ENCODE data around the gene ACCS. TPM values are rescaled to one million over a fixed set of nuclear protein-coding genes. Genes with fewer than 3 reads are reported as not detected.

Gene ACCS, protein sequence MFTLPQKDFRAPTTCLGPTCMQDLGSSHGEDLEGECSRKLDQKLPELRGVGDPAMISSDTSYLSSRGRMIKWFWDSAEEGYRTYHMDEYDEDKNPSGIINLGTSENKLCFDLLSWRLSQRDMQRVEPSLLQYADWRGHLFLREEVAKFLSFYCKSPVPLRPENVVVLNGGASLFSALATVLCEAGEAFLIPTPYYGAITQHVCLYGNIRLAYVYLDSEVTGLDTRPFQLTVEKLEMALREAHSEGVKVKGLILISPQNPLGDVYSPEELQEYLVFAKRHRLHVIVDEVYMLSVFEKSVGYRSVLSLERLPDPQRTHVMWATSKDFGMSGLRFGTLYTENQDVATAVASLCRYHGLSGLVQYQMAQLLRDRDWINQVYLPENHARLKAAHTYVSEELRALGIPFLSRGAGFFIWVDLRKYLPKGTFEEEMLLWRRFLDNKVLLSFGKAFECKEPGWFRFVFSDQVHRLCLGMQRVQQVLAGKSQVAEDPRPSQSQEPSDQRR
- 7.6 TPM for total RNA-seq

DNA sequence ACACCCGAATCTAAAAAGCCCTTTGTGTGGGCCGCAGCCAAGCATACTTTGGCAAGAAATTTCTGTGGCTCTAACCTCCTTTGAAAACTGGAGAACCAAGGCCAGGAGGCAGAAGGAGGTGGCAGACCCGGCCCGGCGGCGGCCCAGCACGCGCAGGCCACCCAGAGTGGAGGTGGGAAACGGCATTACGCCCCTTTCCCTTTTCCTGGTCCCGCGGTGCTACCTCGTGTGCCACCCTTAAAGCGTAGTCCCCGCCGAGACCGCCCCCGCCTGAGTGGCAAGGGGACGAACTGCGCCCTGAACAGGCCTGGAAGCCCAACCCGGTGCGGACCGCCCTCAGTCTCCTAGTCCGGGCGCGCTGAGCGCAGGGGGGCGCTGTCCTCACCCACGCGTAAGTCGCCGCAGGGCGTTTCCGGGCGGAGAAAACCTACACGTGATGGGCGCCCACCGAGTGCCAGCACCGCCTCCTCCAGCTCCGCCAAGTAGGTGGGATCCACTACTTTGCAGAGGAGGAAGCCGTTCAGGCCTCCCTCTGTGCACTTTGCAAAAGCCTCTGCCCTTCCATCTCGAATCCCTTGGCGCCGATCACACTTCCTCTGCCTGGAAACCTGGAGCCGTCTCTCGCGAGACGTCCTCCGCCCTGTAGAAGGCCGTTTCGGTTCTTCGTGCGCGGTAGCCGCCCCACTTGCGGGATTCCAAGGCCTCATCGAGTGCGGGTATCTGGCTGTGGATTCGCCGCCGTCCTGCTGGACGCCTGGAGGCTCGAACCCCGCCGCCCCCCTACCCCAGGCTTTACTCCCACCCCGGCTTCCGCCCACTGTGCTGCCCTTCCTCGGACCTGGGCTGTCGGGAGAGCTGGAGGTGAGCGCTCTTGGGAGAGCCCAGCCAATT lies at the start of gene ACCS:
Gene ACCS (plus strand): TSS at position 430 of the 891 bp plus-strand sequence. CDS start 1,358 bp downstream, outside the sequence.
- DNase-seq = peak; percentile 85

GRCh38 chr11:44016546-44017442 lies 49.3 kb upstream of the ACCS start:
- no peak for DNase-seq

- no peak for DNase-seq
These were observed 48.5 kb upstream of the ACCS start for GRCh38 chr11:44017443-44018126.

DNA sequence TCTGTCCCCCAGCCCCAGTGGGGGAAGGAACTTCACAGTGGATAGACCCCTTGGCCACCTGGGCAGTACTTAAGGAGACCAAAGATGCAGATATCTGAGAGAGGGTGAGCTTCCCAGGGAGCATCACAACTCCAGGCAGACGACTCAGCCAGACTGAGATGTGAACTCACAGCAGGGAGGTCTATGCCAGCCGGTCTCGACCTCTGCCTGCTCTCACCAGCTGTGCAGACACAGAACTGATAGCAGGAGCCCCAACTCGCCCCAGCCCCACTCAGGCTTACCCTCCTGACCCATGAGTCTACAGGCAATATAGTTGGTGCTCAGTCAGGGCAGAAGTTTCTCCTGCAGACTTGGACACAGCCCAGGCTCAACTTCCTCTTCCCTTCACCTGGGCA lies 47.9 kb upstream of the ACCS start:
- DNase-seq = no peak

DNA sequence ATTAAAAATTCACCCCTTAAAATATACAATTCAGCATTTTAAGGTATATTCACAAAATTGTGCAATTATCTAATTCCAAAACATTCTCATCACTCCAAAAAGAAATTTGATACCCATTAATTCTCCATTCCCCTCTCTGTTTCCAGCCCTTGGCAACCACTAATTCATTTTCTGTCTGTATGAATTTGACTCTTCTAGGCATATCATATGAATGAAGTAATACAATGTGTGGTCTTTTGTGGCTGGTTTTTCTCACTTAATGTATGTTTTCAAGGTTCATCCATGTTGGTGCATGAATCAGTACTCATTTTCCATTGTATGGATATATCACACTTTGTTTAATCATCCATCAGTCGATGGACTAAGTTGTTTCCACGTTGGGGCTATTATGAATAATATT lies 47.2 kb upstream of the ACCS start:
- DNase-seq = no peak

- DNase-seq = no peak
These were observed 41.1 kb upstream of the ACCS start for GRCh38 chr11:44024977-44025376.

GRCh38 chr11:44025727-44026126 lies 40.3 kb upstream of the ACCS start:
- no peak for DNase-seq

- DNase-seq = no peak
These were observed 37.7 kb upstream of the ACCS start for GRCh38 chr11:44028401-44028800.

DNA sequence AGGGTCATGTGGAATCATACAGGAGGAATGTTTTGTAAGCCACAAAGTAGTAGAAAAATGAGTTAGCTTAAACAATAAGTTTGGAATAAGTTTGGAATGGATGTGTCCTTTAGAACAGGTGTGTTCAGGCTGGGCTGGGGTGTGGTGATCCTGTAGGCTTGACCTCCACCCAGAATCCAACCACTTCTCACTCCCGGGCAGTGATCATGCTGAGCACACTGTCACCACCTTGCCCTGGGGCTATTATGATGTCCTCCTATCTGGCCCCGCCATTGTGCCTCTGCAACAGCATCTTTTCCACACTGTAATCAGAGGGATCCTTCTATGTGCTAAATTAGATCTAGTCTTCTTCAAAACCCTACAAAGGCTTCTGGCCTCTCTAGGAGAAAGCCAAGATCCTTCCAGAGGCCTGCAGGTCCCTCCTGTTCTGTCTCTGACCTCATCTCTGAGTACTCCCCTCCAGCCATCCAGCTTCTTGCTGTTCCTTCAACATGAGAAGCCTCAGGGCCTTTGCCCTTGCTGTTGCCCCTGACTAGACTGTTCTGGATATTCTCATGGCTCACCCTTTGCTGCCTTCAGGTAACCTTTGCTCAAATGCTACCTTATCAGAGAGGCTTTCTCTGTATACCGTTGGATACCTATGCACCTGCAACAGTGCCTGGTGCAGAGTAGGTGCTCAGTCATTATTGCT lies 37.1 kb upstream of the ACCS start:
- DNase-seq = no peak

GRCh38 chr11:44029507-44029845 lies 36.6 kb upstream of the ACCS start:
- DNase-seq = no peak

DNA sequence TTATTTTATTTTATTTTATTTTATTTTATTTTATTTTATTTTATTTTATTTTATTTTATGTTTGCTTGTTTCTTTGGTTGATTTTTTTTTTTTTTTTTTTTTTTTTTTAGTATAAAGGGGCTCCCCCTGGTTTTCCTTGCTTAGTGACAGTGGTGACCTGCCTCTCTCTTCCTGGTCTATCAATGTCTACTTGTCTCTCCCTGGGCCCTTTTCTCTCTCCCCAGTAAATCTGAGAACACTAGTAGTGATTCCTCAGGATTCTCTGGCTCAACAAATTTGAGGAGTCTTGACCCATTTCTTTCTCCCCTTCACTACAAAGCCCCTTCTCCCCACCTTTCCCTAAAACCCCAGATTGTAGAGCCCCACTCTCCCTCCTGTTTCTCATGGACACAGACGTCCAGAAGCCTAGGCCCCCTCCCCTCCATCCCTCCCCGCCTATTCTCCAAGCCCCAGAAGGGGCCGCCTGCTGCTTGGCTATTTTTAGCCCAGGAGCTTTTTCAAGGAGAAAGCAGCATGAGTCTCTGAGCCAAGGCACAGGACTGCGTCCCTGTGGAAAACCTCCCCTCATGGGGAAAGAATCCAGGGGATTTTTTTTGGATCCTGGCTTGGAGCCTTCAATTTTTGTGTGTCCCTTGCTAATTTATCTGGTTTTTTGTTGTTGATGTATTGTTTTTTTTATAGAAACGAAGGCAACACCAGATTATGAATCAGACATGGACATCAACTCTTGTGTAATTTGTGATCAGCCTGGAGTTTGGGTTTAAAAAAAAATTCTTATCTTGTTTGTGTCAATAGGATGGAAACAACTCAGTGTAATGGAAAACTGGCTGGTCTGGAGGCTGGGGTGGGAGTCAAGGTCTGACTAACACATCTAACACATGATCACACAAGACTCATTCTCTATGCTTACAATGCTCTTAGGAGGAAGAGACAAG lies 35.8 kb upstream of the ACCS start:
- DNase-seq = no peak

DNA sequence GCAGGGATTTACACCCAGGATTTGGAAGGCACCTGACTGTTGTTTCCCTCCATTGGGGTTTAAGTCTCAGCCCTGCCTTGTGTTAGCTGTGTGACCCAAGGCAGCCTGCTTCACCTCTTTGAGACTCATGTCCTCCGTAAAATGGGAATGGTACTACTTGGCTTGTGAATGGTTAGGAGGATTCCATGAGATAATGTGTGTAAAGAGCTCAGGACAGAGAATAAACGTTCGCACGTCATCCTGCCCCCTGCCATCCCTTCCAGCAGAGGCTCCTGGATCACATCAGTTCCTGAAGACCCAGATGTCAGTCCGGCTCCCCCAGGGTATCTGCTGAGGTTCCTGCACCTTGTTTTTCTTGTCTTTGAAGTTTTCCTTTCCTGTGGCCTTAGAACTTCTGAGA lies 35.1 kb upstream of the ACCS start:
- DNase-seq = no peak

DNA sequence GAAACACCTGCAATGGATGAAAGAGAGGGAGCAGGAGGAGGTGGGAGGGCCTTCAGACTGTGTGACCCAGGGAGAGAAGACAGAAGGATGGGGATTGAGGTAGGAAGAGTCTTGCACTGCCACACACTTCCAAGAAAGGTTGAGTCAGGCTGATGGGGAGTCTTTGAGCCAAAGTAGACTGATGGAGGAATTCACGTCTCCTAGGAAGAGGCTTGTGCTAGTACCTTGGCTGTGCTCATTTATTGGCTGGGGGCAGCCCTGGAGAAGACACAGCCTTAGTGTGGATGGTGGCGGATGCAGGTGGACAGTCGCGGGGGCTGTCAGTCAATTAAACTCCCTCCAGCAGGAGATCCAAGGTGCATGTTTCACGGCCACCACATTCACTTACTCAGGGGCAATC lies 34.5 kb upstream of the ACCS start:
- no peak for DNase-seq

DNA sequence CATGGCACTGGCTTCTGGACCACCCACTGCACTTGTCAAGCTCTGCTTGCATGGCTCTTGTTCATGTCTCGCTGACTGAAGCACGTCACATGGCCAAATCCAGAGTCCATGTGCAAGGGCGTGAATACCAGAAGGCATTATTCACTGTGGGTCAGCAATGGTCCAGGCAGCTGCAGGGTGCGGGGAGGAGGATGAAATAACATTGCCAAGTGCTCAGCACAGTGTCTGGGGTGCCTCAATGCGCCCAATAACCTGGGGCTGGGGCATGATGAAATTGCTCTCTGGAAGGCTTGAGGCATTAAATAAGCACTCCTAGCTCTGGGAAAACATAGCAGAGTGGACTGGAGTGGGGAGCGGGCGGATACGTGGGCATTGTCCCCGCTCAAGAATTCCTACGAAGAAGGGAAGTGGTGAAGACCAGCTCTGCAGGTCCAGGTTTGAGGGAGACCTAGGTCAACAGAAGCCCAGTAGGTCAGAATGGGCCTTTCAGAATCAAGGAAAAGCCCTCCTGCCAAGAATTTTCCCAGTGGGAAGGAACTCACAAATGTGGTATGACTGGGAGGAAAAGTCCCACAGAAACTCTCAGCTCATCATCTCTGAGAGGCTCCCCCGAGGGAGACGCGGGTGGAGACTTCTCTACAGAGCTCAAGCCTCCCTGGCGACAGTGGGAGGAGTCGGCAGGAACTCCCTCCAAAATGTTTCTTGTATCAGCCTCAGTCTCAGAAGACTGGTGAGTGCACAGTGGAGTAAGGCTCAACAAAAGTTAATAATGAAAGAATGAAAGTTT lies 33.6 kb upstream of the ACCS start:
- DNase-seq = no peak

DNA sequence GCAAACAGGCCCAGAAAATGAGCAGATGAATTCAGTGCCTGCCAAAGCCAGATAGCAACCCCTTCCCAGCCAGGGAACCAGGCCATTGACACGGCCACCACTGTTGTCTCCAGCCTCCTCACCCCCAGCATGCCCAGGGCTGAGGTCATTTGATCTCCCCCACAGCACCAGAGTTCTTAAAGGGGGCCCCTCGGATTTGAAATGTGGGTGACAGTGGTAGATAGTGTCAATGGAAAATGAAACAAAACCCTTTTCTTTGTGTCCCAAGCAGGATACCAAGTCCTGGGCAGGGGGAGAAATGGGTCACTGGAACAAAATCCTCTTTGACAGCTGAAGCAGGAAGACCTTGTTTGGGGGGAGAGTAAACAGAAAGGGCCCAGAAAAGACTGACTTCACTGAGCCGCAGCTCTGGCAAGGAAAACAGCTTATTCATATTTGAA lies 32.6 kb upstream of the ACCS start:
- peak; percentile 57 for DNase-seq

DNA sequence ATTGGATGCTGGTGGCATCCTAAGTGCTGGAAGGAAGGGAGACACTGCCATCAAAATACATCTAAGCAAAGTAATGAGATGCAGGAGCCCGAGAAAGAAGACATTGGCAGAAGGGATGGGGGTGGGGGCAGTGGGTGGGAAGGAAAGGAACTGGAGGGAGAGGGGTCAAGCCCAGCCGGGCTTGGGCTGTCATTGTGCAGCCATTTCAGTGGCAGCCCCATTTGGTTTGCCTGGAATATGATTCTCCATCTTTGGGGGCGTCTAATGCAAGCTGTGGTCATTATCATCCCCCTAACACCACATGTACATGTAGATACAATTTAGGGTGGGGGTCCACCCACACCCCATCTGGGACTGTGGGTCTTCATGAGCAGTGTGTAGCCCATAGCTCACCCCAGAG lies 32.2 kb upstream of the ACCS start:
- no peak for DNase-seq

DNA sequence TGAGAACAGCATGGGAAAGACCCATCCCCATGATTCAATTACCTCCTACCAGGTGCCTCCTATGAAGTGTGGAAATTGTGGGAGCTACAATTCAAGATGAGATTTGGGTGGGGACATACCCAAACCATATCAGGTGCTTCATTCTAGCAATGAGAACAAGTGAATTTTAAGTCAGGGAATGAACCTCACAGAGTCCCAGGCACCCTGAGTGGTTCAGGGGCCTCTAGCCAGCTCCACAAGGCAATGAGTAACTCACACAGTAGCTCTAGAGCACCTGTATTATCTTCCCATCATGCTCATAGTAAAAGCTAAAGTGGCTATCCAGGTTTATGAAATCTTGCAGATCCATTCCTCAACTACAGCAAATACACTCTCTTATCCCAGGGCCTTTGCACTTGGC lies 31.4 kb upstream of the ACCS start:
- DNase-seq = no peak

GRCh38 chr11:44036811-44037657 lies 29.0 kb upstream of the ACCS start:
- peak; percentile 64 for DNase-seq
